HepG2 (cell line): ENCODE results near the gene NBL1. TPM values are rescaled to one million over a fixed set of nuclear protein-coding genes. Genes with fewer than 3 reads are reported as not detected.
A peak's percentile ranks its signal among the peaks of the same experiment; 100 is the strongest.

Source experiments
- ERF ChIP-seq: IDR thresholded peaks from 2 replicates; pipeline ENCODE4 v1.6.1; 2018; ENCODE audit warnings: missing biosample characterization, missing genetic modification reagents
- HDAC1 ChIP-seq: sonication (generic); formaldehyde crosslinking; IDR thresholded peaks from 2 replicates; pipeline ENCODE4 v1.5.1; 2020; ENCODE audit warnings: mild to moderate bottlenecking, missing genetic modification reagents
- NFE2L2 ChIP-seq: fragments of 150-350 bp; IDR thresholded peaks from 2 replicates; pipeline ENCODE4 v1.6.1; 2014; ENCODE audit warnings: low read length
- SIX4 ChIP-seq: sonication (generic); formaldehyde crosslinking; IDR thresholded peaks from 2 replicates; pipeline ENCODE4 v1.4.0; 2020; ENCODE audit warnings: missing genetic modification reagents
- SMYD3 ChIP-seq: sonication (generic); formaldehyde crosslinking; IDR thresholded peaks from 2 replicates; pipeline ENCODE4 v1.8.1; 2023; ENCODE audit warnings: mild to moderate bottlenecking, missing genetic modification reagents
- SOX5 ChIP-seq: IDR thresholded peaks from 2 replicates; pipeline ENCODE4 v1.6.1; 2016; ENCODE audit warnings: borderline replicate concordance
- ZNF430 ChIP-seq: sonication (generic); formaldehyde crosslinking; IDR thresholded peaks from 2 replicates; pipeline ENCODE4 v1.9.0; 2021; ENCODE audit warnings: mild to moderate bottlenecking, missing genetic modification reagents
- ZNF501 ChIP-seq: sonication (generic); formaldehyde crosslinking; IDR thresholded peaks from 2 replicates; pipeline ENCODE4 v1.5.1; 2020; ENCODE audit warnings: mild to moderate bottlenecking, moderate library complexity, missing genetic modification reagents
- ZNF709 ChIP-seq: sonication (generic); formaldehyde crosslinking; IDR thresholded peaks from 2 replicates; pipeline ENCODE4 v1.5.0; 2020; ENCODE audit warnings: mild to moderate bottlenecking, missing genetic modification reagents
- ZNF781 ChIP-seq: sonication (generic); formaldehyde crosslinking; IDR thresholded peaks from 2 replicates; pipeline ENCODE4 v1.5.1; 2020; ENCODE audit warnings: borderline replicate concordance, mild to moderate bottlenecking, missing genetic modification reagents; ENCODE audit errors: not compliant biosample characterization
- polyA plus RNA-seq, 8 experiments: library from polyadenylated mRNA; depleted of rRNA in 3 of 8; stranded (reverse) in 7 of 8; unstranded in 1 of 8; fragments of >200 nt; fragmentation: Illumina TruSeq in 4 of 8; extraction: Trizol in 4 of 8; gene quantifications; 2 replicates each; pipeline versions ENCODE4 v1.2.1 to v1.2.3, GENCODE V29; 2011 to 2016; ENCODE audit warnings: low read depth in 4 of 8, missing spikeins in 1 of 8, mixed read lengths in 1 of 8; ENCODE audit not compliant: insufficient read depth in 1 of 8
- total RNA-seq, 5 experiments: library from RNA; depleted of rRNA; stranded (reverse); fragments of >200 nt; fragmentation: Illumina TruSeq; extraction: Trizol; gene quantifications; 2 replicates each; pipeline ENCODE4 v1.2.3, GENCODE V29; 2016; ENCODE audit warnings: low read depth in 1 of 5
- TF ChIP-seq, protein P1 (sequence below): IDR thresholded peaks from 2 replicates; pipeline ENCODE4 v1.4.0; 2020; ENCODE audit warnings: mild to moderate bottlenecking, missing genetic modification reagents
- TF ChIP-seq, protein P2 (sequence below): sonication (generic); formaldehyde crosslinking; IDR thresholded peaks from 2 replicates; pipeline ENCODE4 v1.5.1; 2020; ENCODE audit warnings: missing genetic modification reagents, mild to moderate bottlenecking, borderline replicate concordance
- TF ChIP-seq, protein P3 (sequence below): sonication (generic); formaldehyde crosslinking; IDR thresholded peaks from 2 replicates; pipeline ENCODE4 v1.5.0; 2020; ENCODE audit warnings: mild to moderate bottlenecking, missing genetic modification reagents
- TF ChIP-seq, protein P4 (sequence below): sonication (generic); formaldehyde crosslinking; IDR thresholded peaks from 2 replicates; pipeline ENCODE4; 2020; ENCODE audit warnings: missing genetic modification reagents, mild to moderate bottlenecking, borderline replicate concordance
- TF ChIP-seq, protein P5 (sequence below): sonication (generic); formaldehyde crosslinking; IDR thresholded peaks from 2 replicates; pipeline ENCODE4 v1.4.0; 2020; ENCODE audit warnings: missing genetic modification reagents
- TF ChIP-seq, protein P6 (sequence below): fragments of 450-650 bp; IDR thresholded peaks from 2 replicates; pipeline ENCODE4 v1.6.1; 2017
- TF ChIP-seq, protein P7 (sequence below): sonication (generic); formaldehyde crosslinking; IDR thresholded peaks from 2 replicates; pipeline ENCODE4 v1.4.0; 2020; ENCODE audit warnings: mild to moderate bottlenecking, missing genetic modification reagents

Gene NBL1
- total and polyA plus RNA-seq, 2 of the 13 experiments (the other 11 are each of a cell fraction or from before 2014, with no cell fraction given), result 2.7 to 13.8 TPM

DNA sequence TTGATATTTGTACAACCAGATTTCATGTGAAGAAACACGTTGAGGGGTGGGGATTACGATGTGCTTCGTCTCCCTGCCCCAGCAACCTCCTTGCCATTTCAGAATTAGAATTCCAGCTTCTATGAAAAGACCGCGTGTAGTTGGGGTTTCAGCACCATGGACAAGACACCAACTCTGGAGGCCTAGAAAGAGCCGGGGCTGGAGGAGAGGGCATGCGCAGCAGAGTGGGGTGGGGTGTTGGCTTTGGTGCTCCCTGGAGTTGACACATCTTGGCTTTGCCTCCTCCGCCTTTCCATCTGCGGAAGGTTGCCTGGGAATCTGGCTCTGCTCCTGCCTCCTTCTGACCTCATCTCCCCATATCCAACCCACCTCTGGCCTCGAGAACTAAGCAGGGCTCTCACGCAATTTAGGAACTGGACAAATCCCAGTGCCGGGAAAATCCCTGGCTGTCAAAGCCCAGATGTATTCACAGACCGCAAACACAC, 32.4 kb downstream of the NBL1 start (continued):
- TF ChIP-seq, protein P1, sequence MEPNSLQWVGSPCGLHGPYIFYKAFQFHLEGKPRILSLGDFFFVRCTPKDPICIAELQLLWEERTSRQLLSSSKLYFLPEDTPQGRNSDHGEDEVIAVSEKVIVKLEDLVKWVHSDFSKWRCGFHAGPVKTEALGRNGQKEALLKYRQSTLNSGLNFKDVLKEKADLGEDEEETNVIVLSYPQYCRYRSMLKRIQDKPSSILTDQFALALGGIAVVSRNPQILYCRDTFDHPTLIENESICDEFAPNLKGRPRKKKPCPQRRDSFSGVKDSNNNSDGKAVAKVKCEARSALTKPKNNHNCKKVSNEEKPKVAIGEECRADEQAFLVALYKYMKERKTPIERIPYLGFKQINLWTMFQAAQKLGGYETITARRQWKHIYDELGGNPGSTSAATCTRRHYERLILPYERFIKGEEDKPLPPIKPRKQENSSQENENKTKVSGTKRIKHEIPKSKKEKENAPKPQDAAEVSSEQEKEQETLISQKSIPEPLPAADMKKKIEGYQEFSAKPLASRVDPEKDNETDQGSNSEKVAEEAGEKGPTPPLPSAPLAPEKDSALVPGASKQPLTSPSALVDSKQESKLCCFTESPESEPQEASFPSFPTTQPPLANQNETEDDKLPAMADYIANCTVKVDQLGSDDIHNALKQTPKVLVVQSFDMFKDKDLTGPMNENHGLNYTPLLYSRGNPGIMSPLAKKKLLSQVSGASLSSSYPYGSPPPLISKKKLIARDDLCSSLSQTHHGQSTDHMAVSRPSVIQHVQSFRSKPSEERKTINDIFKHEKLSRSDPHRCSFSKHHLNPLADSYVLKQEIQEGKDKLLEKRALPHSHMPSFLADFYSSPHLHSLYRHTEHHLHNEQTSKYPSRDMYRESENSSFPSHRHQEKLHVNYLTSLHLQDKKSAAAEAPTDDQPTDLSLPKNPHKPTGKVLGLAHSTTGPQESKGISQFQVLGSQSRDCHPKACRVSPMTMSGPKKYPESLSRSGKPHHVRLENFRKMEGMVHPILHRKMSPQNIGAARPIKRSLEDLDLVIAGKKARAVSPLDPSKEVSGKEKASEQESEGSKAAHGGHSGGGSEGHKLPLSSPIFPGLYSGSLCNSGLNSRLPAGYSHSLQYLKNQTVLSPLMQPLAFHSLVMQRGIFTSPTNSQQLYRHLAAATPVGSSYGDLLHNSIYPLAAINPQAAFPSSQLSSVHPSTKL (CRISPR knock-in tag), result peak; percentile 22; the same call in 1 of the 2 replicates
- TF ChIP-seq ERF (peak; percentile 74; the same call in 1 of the 2 replicates), SMYD3 (CRISPR knock-in tag) (no peak), NFE2L2 (no peak), ZNF501 (CRISPR knock-in tag) (no peak), SOX5 (CRISPR knock-in tag) (no peak), SIX4 (peak; percentile 31; the same call in 1 of the 2 replicates), HDAC1 (CRISPR knock-in tag) (no peak), ZNF430 (CRISPR knock-in tag) (peak; percentile 42; the same call in 1 of the 2 replicates), ZNF781 (CRISPR knock-in tag) (peak; percentile 71), ZNF709 (CRISPR knock-in tag) (no peak)
- TF ChIP-seq, protein P2, sequence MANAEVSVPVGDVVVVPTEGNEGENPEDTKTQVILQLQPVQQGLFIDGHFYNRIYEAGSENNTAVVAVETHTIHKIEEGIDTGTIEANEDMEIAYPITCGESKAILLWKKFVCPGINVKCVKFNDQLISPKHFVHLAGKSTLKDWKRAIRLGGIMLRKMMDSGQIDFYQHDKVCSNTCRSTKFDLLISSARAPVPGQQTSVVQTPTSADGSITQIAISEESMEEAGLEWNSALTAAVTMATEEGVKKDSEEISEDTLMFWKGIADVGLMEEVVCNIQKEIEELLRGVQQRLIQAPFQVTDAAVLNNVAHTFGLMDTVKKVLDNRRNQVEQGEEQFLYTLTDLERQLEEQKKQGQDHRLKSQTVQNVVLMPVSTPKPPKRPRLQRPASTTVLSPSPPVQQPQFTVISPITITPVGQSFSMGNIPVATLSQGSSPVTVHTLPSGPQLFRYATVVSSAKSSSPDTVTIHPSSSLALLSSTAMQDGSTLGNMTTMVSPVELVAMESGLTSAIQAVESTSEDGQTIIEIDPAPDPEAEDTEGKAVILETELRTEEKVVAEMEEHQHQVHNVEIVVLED (CRISPR knock-in tag), result no peak
- TF ChIP-seq, protein P3, sequence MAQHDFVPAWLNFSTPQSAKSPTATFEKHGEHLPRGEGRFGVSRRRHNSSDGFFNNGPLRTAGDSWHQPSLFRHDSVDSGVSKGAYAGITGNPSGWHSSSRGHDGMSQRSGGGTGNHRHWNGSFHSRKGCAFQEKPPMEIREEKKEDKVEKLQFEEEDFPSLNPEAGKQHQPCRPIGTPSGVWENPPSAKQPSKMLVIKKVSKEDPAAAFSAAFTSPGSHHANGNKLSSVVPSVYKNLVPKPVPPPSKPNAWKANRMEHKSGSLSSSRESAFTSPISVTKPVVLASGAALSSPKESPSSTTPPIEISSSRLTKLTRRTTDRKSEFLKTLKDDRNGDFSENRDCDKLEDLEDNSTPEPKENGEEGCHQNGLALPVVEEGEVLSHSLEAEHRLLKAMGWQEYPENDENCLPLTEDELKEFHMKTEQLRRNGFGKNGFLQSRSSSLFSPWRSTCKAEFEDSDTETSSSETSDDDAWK (CRISPR knock-in tag), result no peak
- TF ChIP-seq, protein P4, sequence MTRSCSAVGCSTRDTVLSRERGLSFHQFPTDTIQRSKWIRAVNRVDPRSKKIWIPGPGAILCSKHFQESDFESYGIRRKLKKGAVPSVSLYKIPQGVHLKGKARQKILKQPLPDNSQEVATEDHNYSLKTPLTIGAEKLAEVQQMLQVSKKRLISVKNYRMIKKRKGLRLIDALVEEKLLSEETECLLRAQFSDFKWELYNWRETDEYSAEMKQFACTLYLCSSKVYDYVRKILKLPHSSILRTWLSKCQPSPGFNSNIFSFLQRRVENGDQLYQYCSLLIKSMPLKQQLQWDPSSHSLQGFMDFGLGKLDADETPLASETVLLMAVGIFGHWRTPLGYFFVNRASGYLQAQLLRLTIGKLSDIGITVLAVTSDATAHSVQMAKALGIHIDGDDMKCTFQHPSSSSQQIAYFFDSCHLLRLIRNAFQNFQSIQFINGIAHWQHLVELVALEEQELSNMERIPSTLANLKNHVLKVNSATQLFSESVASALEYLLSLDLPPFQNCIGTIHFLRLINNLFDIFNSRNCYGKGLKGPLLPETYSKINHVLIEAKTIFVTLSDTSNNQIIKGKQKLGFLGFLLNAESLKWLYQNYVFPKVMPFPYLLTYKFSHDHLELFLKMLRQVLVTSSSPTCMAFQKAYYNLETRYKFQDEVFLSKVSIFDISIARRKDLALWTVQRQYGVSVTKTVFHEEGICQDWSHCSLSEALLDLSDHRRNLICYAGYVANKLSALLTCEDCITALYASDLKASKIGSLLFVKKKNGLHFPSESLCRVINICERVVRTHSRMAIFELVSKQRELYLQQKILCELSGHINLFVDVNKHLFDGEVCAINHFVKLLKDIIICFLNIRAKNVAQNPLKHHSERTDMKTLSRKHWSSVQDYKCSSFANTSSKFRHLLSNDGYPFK (CRISPR knock-in tag), result no peak
- TF ChIP-seq, protein P5, sequence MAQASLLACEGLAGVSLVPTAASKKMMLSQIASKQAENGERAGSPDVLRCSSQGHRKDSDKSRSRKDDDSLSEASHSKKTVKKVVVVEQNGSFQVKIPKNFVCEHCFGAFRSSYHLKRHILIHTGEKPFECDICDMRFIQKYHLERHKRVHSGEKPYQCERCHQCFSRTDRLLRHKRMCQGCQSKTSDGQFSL (CRISPR knock-in tag), result no peak
- TF ChIP-seq, protein P6, sequence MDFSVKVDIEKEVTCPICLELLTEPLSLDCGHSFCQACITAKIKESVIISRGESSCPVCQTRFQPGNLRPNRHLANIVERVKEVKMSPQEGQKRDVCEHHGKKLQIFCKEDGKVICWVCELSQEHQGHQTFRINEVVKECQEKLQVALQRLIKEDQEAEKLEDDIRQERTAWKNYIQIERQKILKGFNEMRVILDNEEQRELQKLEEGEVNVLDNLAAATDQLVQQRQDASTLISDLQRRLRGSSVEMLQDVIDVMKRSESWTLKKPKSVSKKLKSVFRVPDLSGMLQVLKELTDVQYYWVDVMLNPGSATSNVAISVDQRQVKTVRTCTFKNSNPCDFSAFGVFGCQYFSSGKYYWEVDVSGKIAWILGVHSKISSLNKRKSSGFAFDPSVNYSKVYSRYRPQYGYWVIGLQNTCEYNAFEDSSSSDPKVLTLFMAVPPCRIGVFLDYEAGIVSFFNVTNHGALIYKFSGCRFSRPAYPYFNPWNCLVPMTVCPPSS, result no peak
- TF ChIP-seq, protein P7, sequence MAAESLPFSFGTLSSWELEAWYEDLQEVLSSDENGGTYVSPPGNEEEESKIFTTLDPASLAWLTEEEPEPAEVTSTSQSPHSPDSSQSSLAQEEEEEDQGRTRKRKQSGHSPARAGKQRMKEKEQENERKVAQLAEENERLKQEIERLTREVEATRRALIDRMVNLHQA (CRISPR knock-in tag), result no peak
